IMR-90 (cell line): Measurements from ENCODE around the gene C15orf39. TPM values are rescaled to one million over a fixed set of nuclear protein-coding genes. Genes with fewer than 3 reads are reported as not detected.

Experiments used
- ATAC-seq: fragments of 200-7000 bp; cut with Tn5 transposase; 2 replicates; pipeline ENCODE4 v1.9.1; 2020; ENCODE audit warnings: low read depth, mild to moderate bottlenecking, moderate library complexity
- BruUV-seq: library from RNA; stranded (reverse); fragments of 400-500 nt; replicated peaks from 2 replicates; lab custom pipeline; 2021; lab: Mats Ljungman, UMichigan
- CTCF ChIA-PET: fragments of 300-600 bp; formaldehyde crosslinking; extraction: SDS; loops from one replicate; lab custom pipeline; 2021; ENCODE audit warnings: antibody characterized with exemption; lab: Yijun Ruan, JAX
- POLR2A ChIA-PET: fragments of 300-600 bp; sonication (Branson Sonifier 250); formaldehyde crosslinking; loops from one replicate; lab custom pipeline; 2022; ENCODE audit warnings: antibody characterized with exemption; ENCODE audit not compliant: unreplicated experiment; lab: Charles Lee
- DNase-seq: peaks from one replicate; pipeline ENCODE4 v3.0.0; 2013
- H2AFZ ChIP-seq: replicated peaks from 2 replicates; pipeline ENCODE3; 2013; ENCODE audit warnings: low read length, mild to moderate bottlenecking; ENCODE audit not compliant: poor library complexity
- H2AK5ac ChIP-seq: 2 replicates; pipeline ENCODE4 v1.6.1; 2013; ENCODE audit warnings: low read depth, low read length, inconsistent platforms
- H2AK9ac ChIP-seq: replicated peaks from 2 replicates; pipeline ENCODE3; 2013; ENCODE audit warnings: mild to moderate bottlenecking, low read depth, low read length, moderate library complexity; ENCODE audit not compliant: poor library complexity
- H2BK120ac ChIP-seq: 2 replicates; pipeline ENCODE4 v1.6.1; 2013; ENCODE audit warnings: low read depth, low read length, inconsistent platforms
- H2BK15ac ChIP-seq: 3 replicates; pipeline ENCODE4 v1.6.1; 2013; ENCODE audit warnings: low read depth, low read length, inconsistent platforms
- H2BK20ac ChIP-seq: 2 replicates; pipeline ENCODE4 v1.6.1; 2013; ENCODE audit warnings: low read depth, mild to moderate bottlenecking, inconsistent platforms, low read length, moderate library complexity
- H2BK5ac ChIP-seq: 2 replicates; pipeline ENCODE4 v1.6.1; 2013; ENCODE audit warnings: mild to moderate bottlenecking, low read depth, low read length, inconsistent platforms; ENCODE audit not compliant: poor library complexity, severe bottlenecking
- H3K14ac ChIP-seq: replicated peaks from 2 replicates; pipeline ENCODE4 v1.6.1; 2013; ENCODE audit warnings: low read depth, low read length, inconsistent platforms
- H3K18ac ChIP-seq: 2 replicates; pipeline ENCODE4 v1.6.1; 2013; ENCODE audit warnings: low read depth, low read length, control low read depth
- H3K23ac ChIP-seq: 2 replicates; pipeline ENCODE4 v1.6.1; 2013; ENCODE audit warnings: low read depth, low read length, inconsistent platforms
- H3K27ac ChIP-seq: 2 replicates; pipeline ENCODE4 v1.5.1; 2013; ENCODE audit warnings: mild to moderate bottlenecking, control low read depth, low read length; ENCODE audit not compliant: insufficient read depth
- H3K27me3 ChIP-seq: 2 replicates; pipeline ENCODE4 v1.6.1; 2013; ENCODE audit warnings: low read length; ENCODE audit not compliant: control insufficient read depth, insufficient read depth
- H3K36me3 ChIP-seq: 2 replicates; pipeline ENCODE4 v1.6.1; 2013; ENCODE audit warnings: low read length, mixed read lengths; ENCODE audit not compliant: control insufficient read depth, insufficient read depth
- H3K4ac ChIP-seq: 2 replicates; pipeline ENCODE4 v1.6.1; 2013; ENCODE audit warnings: low read depth, low read length, inconsistent platforms
- H3K4me1 ChIP-seq: 2 replicates; pipeline ENCODE4 v1.6.1; 2013; ENCODE audit warnings: low read length, mixed read lengths; ENCODE audit not compliant: control insufficient read depth, insufficient read depth
- H3K4me2 ChIP-seq: 2 replicates; pipeline ENCODE4 v1.6.1; 2013; ENCODE audit warnings: low read depth, mild to moderate bottlenecking, control low read depth, low read length, moderate library complexity
- H3K4me3 ChIP-seq: 2 replicates; pipeline ENCODE4 v1.5.1; 2013; ENCODE audit warnings: low read depth, mild to moderate bottlenecking, control low read depth, low read length, moderate library complexity; ENCODE audit not compliant: insufficient read depth
- H3K56ac ChIP-seq: 2 replicates; pipeline ENCODE4 v1.6.1; 2013; ENCODE audit warnings: low read length, inconsistent platforms; ENCODE audit not compliant: insufficient read depth; ENCODE audit errors: extremely low read depth
- H3K79me1 ChIP-seq, 2 experiments: 2 replicates each; pipeline ENCODE4 v1.6.1; 2013; ENCODE audit warnings: low read length in 2 of 2, inconsistent platforms in 1 of 2, low read depth in 1 of 2
- H3K9ac ChIP-seq: 2 replicates; pipeline ENCODE4 v1.6.1; 2013; ENCODE audit warnings: low read depth, low read length, control low read depth
- H3K9me1 ChIP-seq: 2 replicates; pipeline ENCODE4 v1.6.1; 2013; ENCODE audit warnings: low read length, inconsistent platforms; ENCODE audit not compliant: insufficient read depth
- H3K9me3 ChIP-seq: 2 replicates; pipeline ENCODE4 v1.6.1; 2013; ENCODE audit warnings: low read length; ENCODE audit not compliant: control insufficient read depth, insufficient read depth
- H4K20me1 ChIP-seq: 2 replicates; pipeline ENCODE4 v1.6.1; 2013; ENCODE audit warnings: low read length, inconsistent platforms; ENCODE audit not compliant: insufficient read depth
- H4K5ac ChIP-seq: 2 replicates; pipeline ENCODE4 v1.6.1; 2013; ENCODE audit warnings: mild to moderate bottlenecking, low read depth, low read length, control low read depth
- H4K8ac ChIP-seq, 2 experiments: 2 replicates each; pipeline ENCODE4 v1.6.1; 2013; ENCODE audit warnings: low read depth in 2 of 2, low read length in 2 of 2, control low read depth in 1 of 2, inconsistent platforms in 1 of 2
- H4K91ac ChIP-seq: 2 replicates; pipeline ENCODE4 v1.6.1; 2013; ENCODE audit warnings: low read depth, low read length, inconsistent platforms; ENCODE audit not compliant: insufficient read depth
- FOS ChIP-seq: fragments of 150-350 bp; IDR thresholded peaks from 2 replicates; pipeline ENCODE4 v1.6.1; 2016; ENCODE audit warnings: low read depth, low read length
- MXI1 ChIP-seq: IDR thresholded peaks from 2 replicates; pipeline ENCODE4 v1.6.1; 2012; ENCODE audit warnings: low read depth, mild to moderate bottlenecking, low read length, moderate library complexity, borderline replicate concordance
- WGBS, 2 experiments: methylation state at CpG; one replicate each; pipeline versions ENCODE4 v1.1.5 to v1.1.7; 2013; ENCODE audit warnings: missing lambda C conversion rate in 2 of 2; ENCODE audit not compliant: insufficient read length in 1 of 2; ENCODE audit errors: extremely low coverage in 2 of 2; 5-methylcytosine and 5-hydroxymethylcytosine counted together
- dilution Hi-C: fragments of 300-500 bp; cut with HindIII; formaldehyde crosslinking; loops from one replicate; pipeline ENCODE4 v1.14.3; 2018; ENCODE audit warnings: low sequenced_read_pairs; ENCODE audit not compliant: unreplicated experiment
- in situ Hi-C: fragments of 300-500 bp; cut with MboI; formaldehyde crosslinking; loops from 3 replicates; pipeline ENCODE4 v1.14.3; 2019; ENCODE audit warnings: low sequenced_read_pairs, inconsistent platforms, mixed read lengths
- intact Hi-C: fragments of 100-400 bp; cut with micrococcal nuclease; formaldehyde crosslinking; loops from 2 replicates; pipeline ENCODE4 v1.10.0; 2022
- polyA plus RNA-seq, 3 experiments: library from polyadenylated mRNA; depleted of rRNA; stranded (reverse); fragments of >200 nt; gene quantifications; 2 replicates each; pipeline ENCODE4 v1.2.3, GENCODE V29; 2012; ENCODE audit warnings: low replicate concordance in 1 of 3
- total RNA-seq: library from RNA; depleted of rRNA; stranded (reverse); fragments of >200 nt; gene quantifications from 2 replicates; pipeline ENCODE4 v1.2.3, GENCODE V29; 2012

The C15orf39 gene
- total and polyA plus RNA-seq, 2 of the 4 experiments (the other 2 are of a cell fraction): 1.3 to 5.7 TPM

GRCh38 chr15:75230551-75231371, 29.1 kb downstream of the C15orf39 start:
- TF ChIP-seq MXI1 (no peak), FOS (no peak)
- no peaks in the 10 kb centered on the region for H3K9me3 ChIP-seq
- H2AK5ac ChIP-seq: no peak overlapping the region
- H2AK9ac ChIP-seq: no peak overlapping the region
- H3K18ac ChIP-seq: no peak overlapping the region
- no peaks in the 10 kb centered on the region for H3K9me1 ChIP-seq
- in situ Hi-C loops (no loop called here), intact Hi-C loops (no loop called here), dilution Hi-C loops (no loop called here)
- H3K27ac ChIP-seq: no peak overlapping the region
- H3K36me3 ChIP-seq: no peaks in the 10 kb centered on the region
- H4K20me1 ChIP-seq: no peaks in the 10 kb centered on the region
- H2BK15ac ChIP-seq: no peak overlapping the region
- no peak overlapping the region for H3K4me3 ChIP-seq
- POLR2A ChIA-PET: interaction anchor here (0.5 kb wide), 1 partner anchor 238 kb away, joined by 3 read pairs; no protein-coding TSS in a partner anchor
- no peak overlapping the region for H3K4ac ChIP-seq
- H3K9ac ChIP-seq: no peak overlapping the region
- CTCF ChIA-PET: no interaction called here
- no peak overlapping the region for H3K14ac ChIP-seq
- H2BK20ac ChIP-seq: no peak overlapping the region
- H4K8ac ChIP-seq: no peak overlapping the region
- no peak for DNase-seq
- BruUV-seq: no TSS peak
- no peak overlapping the region for H4K91ac ChIP-seq
- no peak overlapping the region for H4K5ac ChIP-seq
- no peak overlapping the region for H3K56ac ChIP-seq
- no peak overlapping the region for H3K4me2 ChIP-seq
- no peaks in the 10 kb centered on the region for H3K79me1 ChIP-seq
- H2BK120ac ChIP-seq: no peak overlapping the region
- H3K23ac ChIP-seq: no peak overlapping the region
- H3K4me1 ChIP-seq: no peaks in the 10 kb centered on the region
- H3K27me3 ChIP-seq: peaks cover 71% of the 10 kb centered on the region
- H2AFZ ChIP-seq: peak overlapping the region; percentile 23
- 79% methylated on average over 4 of the region's 16 CpGs; no CpG with 5 or more reads in 1 of the 2 experiments for WGBS, 2 experiments
- H2BK5ac ChIP-seq: no peak overlapping the region
- ATAC-seq: no peak
